Measurements from ENCODE around the gene CD7. TPM values are rescaled to one million over a fixed set of nuclear protein-coding genes. Genes with fewer than 3 reads are reported as not detected.

Gene CD7
- total and polyA plus RNA-seq, 2 donors (not counting 1 experiment from before 2014, with no cell fraction given), result 0.67 to 1.3 TPM

DNA sequence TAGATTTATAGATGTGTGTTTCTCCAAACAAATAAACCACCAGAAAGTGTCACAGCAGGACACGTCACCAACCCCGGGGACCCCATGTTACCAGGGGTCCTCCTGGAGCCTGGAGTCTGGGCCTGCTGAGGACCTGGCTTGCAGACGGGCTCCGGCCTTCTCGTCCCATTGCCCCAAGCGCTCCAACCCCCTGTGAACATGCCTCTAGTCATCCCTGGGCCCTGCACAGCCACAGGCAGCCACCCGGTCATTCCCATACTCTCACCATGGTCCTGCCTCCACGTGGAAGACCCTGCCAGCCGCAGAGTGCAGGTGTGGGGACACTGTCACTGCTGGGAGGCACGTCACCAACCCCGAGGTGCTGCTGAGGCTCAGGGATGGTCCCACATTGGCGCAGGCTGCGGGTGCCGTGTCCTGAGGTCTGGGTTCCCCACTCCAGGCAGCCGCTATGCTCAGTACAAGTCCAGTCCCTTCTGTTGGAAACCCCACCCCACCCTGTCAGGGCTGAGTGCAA is 11.6 kb upstream of the CD7 start:
- 85% methylated on average over 14 of the region's 15 CpGs for WGBS (ENCODE audit: insufficient coverage)
- no peak overlapping the region for H2AFZ ChIP-seq (ENCODE audit: insufficient read depth, low read depth, low read length, poor library complexity, severe bottlenecking)
- H3K27me3 ChIP-seq (replicated peaks in 1 of 4; ENCODE audit: control extremely low read depth in 1 of 4, control insufficient read depth in 3 of 4, insufficient read depth in 4 of 4, low read length in 3 of 4), result peaks cover 0 to 70% (median 24%) of the 10 kb centered on the region in 4 experiments
- Mint-ChIP-seq H3K27ac (no peak overlapping the region), H3K4me3 (no peak overlapping the region), H3K9me3 (ENCODE audit: insufficient read depth) (no peaks in the 10 kb centered on the region), H3K4me1 (peaks cover 10% of the 10 kb centered on the region), H3K27me3 (peaks cover 12% of the 10 kb centered on the region)
- H3K9ac ChIP-seq (ENCODE audit: low read length), result no peak overlapping the region
- H4K20me1 ChIP-seq (ENCODE audit: control insufficient read depth, insufficient read depth, low read length, poor library complexity, severe bottlenecking), result no peaks in the 10 kb centered on the region
- ATAC-seq (ENCODE audit: low read depth) (no peak), DNase-seq (no peak)
- H3K27ac ChIP-seq (ENCODE audit: low read length in 2 of 2), result no peak overlapping the region
- no peaks in the 10 kb centered on the region for H3K79me2 ChIP-seq (ENCODE audit: control insufficient read depth, insufficient read depth, low read length)
- no peaks in the 10 kb centered on the region for H3K36me3 ChIP-seq (replicated peaks in 1 of 2; ENCODE audit: control extremely low read depth in 1 of 2, control insufficient read depth in 1 of 2, extremely low read depth in 1 of 2, insufficient read depth in 2 of 2, low read length in 1 of 2)
- no peak overlapping the region for H3K4me3 ChIP-seq (ENCODE audit: control extremely low read depth in 1 of 5, extremely low read depth in 1 of 5, insufficient read depth in 1 of 5, low read depth in 2 of 5, low read length in 4 of 5)
- H3K9me3 ChIP-seq (ENCODE audit: control extremely low read depth in 1 of 3, control insufficient read depth in 2 of 3, insufficient read depth in 1 of 3, low read length in 2 of 3), result peaks cover 0 to 15% (median 0%) of the 10 kb centered on the region in 3 donors
- no peak overlapping the region for H3K4me2 ChIP-seq (replicated peaks; ENCODE audit: low read depth, low read length, poor library complexity, severe bottlenecking)
- no peak for TF ChIP-seq EZH2 (IDR thresholded peaks at IDR 0.05; ENCODE audit: borderline replicate concordance, insufficient read depth, low read depth, low read length, poor library complexity, severe bottlenecking)
- TF ChIP-seq, protein P1, sequence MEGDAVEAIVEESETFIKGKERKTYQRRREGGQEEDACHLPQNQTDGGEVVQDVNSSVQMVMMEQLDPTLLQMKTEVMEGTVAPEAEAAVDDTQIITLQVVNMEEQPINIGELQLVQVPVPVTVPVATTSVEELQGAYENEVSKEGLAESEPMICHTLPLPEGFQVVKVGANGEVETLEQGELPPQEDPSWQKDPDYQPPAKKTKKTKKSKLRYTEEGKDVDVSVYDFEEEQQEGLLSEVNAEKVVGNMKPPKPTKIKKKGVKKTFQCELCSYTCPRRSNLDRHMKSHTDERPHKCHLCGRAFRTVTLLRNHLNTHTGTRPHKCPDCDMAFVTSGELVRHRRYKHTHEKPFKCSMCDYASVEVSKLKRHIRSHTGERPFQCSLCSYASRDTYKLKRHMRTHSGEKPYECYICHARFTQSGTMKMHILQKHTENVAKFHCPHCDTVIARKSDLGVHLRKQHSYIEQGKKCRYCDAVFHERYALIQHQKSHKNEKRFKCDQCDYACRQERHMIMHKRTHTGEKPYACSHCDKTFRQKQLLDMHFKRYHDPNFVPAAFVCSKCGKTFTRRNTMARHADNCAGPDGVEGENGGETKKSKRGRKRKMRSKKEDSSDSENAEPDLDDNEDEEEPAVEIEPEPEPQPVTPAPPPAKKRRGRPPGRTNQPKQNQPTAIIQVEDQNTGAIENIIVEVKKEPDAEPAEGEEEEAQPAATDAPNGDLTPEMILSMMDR (IDR thresholded peaks at IDR 0.05), result no peak
- ChIA-PET CTCF (no interaction called here), POLR2A (no interaction called here)
- intact Hi-C loops (cut with micrococcal nuclease), result no loop called here
- peaks cover 14 to 22% of the 10 kb centered on the region in 2 donors for H3K4me1 ChIP-seq (ENCODE audit: control insufficient read depth in 2 of 2, insufficient read depth in 2 of 2, low read length in 2 of 2)

DNA sequence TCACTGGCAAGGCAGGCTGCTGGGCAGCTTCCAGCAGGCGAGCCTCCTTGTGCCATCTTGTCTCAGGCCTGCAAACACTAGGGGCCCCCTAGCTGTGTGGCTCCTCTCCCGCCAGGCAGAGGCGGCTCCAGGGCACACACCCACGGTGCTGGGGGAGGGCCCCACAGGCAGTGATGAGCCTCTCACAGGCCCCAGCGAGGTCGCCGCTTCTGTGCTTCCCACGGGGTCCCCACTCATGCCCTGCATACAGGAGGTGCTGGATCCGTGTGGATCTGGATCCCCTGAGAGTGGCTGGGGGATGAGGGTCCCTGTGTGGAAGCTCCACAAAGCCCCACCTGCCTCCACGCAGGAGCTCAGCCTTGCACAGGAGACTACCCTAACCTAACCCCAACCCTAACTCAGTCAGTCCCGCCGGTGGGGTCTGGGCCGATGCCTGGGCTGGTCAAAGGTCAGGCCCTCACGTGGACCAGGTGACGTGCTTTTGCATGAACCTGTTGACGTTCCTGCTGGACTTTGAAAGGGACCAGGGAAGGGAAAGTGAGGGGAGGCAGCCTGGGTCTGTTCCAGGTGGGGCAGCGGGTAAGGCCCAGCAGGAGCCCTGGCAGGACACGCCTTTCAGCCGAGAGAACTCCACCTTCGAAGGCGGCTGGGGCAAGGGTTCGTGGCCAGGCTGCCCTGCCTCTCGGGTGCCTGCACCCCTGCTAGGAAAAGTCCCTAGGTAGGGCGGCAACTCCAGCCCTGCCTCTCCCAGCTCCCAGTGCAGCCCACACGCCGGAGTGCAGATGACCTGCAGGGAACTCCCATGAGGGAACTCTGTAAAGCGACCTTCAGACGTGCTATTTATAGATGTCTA is 11.0 kb upstream of the CD7 start:
- Mint-ChIP-seq H3K27ac (no peak overlapping the region), H3K4me1 (peaks cover 8% of the 10 kb centered on the region), H3K27me3 (peaks cover 12% of the 10 kb centered on the region), H3K4me3 (no peak overlapping the region), H3K9me3 (ENCODE audit: insufficient read depth) (no peaks in the 10 kb centered on the region)
- H3K36me3 ChIP-seq (replicated peaks in 1 of 2; ENCODE audit: control extremely low read depth in 1 of 2, control insufficient read depth in 1 of 2, extremely low read depth in 1 of 2, insufficient read depth in 2 of 2, low read length in 1 of 2), result no peaks in the 10 kb centered on the region
- H3K27me3 ChIP-seq (replicated peaks in 1 of 4; ENCODE audit: control extremely low read depth in 1 of 4, control insufficient read depth in 3 of 4, insufficient read depth in 4 of 4, low read length in 3 of 4), result peaks cover 0 to 66% (median 22%) of the 10 kb centered on the region in 4 experiments
- no peaks in the 10 kb centered on the region for H4K20me1 ChIP-seq (ENCODE audit: control insufficient read depth, insufficient read depth, low read length, poor library complexity, severe bottlenecking)
- intact Hi-C loops (cut with micrococcal nuclease), result no loop called here
- WGBS (ENCODE audit: insufficient coverage), result 79% methylated on average over 20 of the region's 28 CpGs
- H3K79me2 ChIP-seq (ENCODE audit: control insufficient read depth, insufficient read depth, low read length), result no peaks in the 10 kb centered on the region
- no peak overlapping the region for H3K27ac ChIP-seq (ENCODE audit: low read length in 2 of 2)
- DNase-seq (no peak), ATAC-seq (ENCODE audit: low read depth) (no peak)
- CTCF ChIA-PET, result no interaction called here
- TF ChIP-seq, protein P1 (IDR thresholded peaks at IDR 0.05), result no peak
- no peak for TF ChIP-seq EZH2 (IDR thresholded peaks at IDR 0.05; ENCODE audit: borderline replicate concordance, insufficient read depth, low read depth, low read length, poor library complexity, severe bottlenecking)
- peaks cover 13 to 15% of the 10 kb centered on the region in 2 donors for H3K4me1 ChIP-seq (ENCODE audit: control insufficient read depth in 2 of 2, insufficient read depth in 2 of 2, low read length in 2 of 2)
- H2AFZ ChIP-seq (ENCODE audit: insufficient read depth, low read depth, low read length, poor library complexity, severe bottlenecking), result no peak overlapping the region
- no peak overlapping the region for H3K4me3 ChIP-seq (ENCODE audit: control extremely low read depth in 1 of 5, extremely low read depth in 1 of 5, insufficient read depth in 1 of 5, low read depth in 2 of 5, low read length in 4 of 5)
- H3K4me2 ChIP-seq (replicated peaks; ENCODE audit: low read depth, low read length, poor library complexity, severe bottlenecking), result no peak overlapping the region
- POLR2A ChIA-PET, result no interaction called here
- peaks cover 0 to 15% (median 0%) of the 10 kb centered on the region in 3 donors for H3K9me3 ChIP-seq (ENCODE audit: control extremely low read depth in 1 of 3, control insufficient read depth in 2 of 3, insufficient read depth in 1 of 3, low read length in 2 of 3)
- H3K9ac ChIP-seq (ENCODE audit: low read length), result no peak overlapping the region
